ENCODE results near the gene PPFIA2. TPM values are rescaled to one million over a fixed set of nuclear protein-coding genes. Genes with fewer than 3 reads are reported as not detected.

PPFIA2 gene
- total RNA-seq, 1 donor from 2014 or later: not detected

- no peaks in the 10 kb centered on the region for H3K27me3 ChIP-seq (ENCODE audit: control insufficient read depth, insufficient read depth, low read length)
- DNase-seq (ENCODE audit: low read depth): no peak
- H3K36me3 ChIP-seq (ENCODE audit: control insufficient read depth, insufficient read depth, low read length): no peaks in the 10 kb centered on the region
- no peak overlapping the region for H3K4me3 ChIP-seq (ENCODE audit: low read depth, low read length)
- TF ChIP-seq CTCF (IDR thresholded peaks at IDR 0.05; ENCODE audit: insufficient read depth, low read length, poor library complexity, severe bottlenecking): no peak
Observed at GRCh38 chr12:81499809-81500208, 259.3 kb downstream of the PPFIA2 start.

- Histone ChIP-seq H3K36me3 (ENCODE audit: control insufficient read depth, insufficient read depth, low read length) (no peaks in the 10 kb centered on the region), H3K4me3 (ENCODE audit: low read depth, low read length) (no peak overlapping the region), H3K27me3 (ENCODE audit: control insufficient read depth, insufficient read depth, low read length) (no peaks in the 10 kb centered on the region)
- TF ChIP-seq CTCF (IDR thresholded peaks at IDR 0.05; ENCODE audit: insufficient read depth, low read length, poor library complexity, severe bottlenecking): no peak
- DNase-seq (ENCODE audit: low read depth): no peak
Observed at GRCh38 chr12:81492131-81492720, 266.9 kb downstream of the PPFIA2 start.

GRCh38 chr12:81472934-81473333 lies 286.2 kb downstream of the PPFIA2 start:
- DNase-seq (ENCODE audit: low read depth): no peak
- H3K4me3 ChIP-seq (ENCODE audit: low read depth, low read length): no peak overlapping the region
- TF ChIP-seq CTCF (IDR thresholded peaks at IDR 0.05; ENCODE audit: insufficient read depth, low read length, poor library complexity, severe bottlenecking): no peak

GRCh38 chr12:81470923-81471322 lies 288.2 kb downstream of the PPFIA2 start:
- Histone ChIP-seq H3K36me3 (ENCODE audit: control insufficient read depth, insufficient read depth, low read length) (no peaks in the 10 kb centered on the region), H3K27me3 (ENCODE audit: control insufficient read depth, insufficient read depth, low read length) (no peaks in the 10 kb centered on the region), H3K4me3 (ENCODE audit: low read depth, low read length) (no peak overlapping the region)
- no peak for TF ChIP-seq CTCF (IDR thresholded peaks at IDR 0.05; ENCODE audit: insufficient read depth, low read length, poor library complexity, severe bottlenecking)
- no peak for DNase-seq (ENCODE audit: low read depth)

More at GRCh38 chr12:81472934-81473333, 286.2 kb downstream of the PPFIA2 start:
- H3K36me3 ChIP-seq (ENCODE audit: control insufficient read depth, insufficient read depth, low read length): no peaks in the 10 kb centered on the region
- H3K27me3 ChIP-seq (ENCODE audit: control insufficient read depth, insufficient read depth, low read length): no peaks in the 10 kb centered on the region

GRCh38 chr12:81468206-81468605 lies 290.9 kb downstream of the PPFIA2 start:
- DNase-seq (ENCODE audit: low read depth): no peak
- Histone ChIP-seq H3K4me3 (ENCODE audit: low read depth, low read length) (no peak overlapping the region), H3K27me3 (ENCODE audit: control insufficient read depth, insufficient read depth, low read length) (no peaks in the 10 kb centered on the region), H3K36me3 (ENCODE audit: control insufficient read depth, insufficient read depth, low read length) (no peaks in the 10 kb centered on the region)
- TF ChIP-seq CTCF (IDR thresholded peaks at IDR 0.05; ENCODE audit: insufficient read depth, low read length, poor library complexity, severe bottlenecking): no peak

- Histone ChIP-seq H3K4me3 (ENCODE audit: low read depth, low read length) (no peak overlapping the region), H3K36me3 (ENCODE audit: control insufficient read depth, insufficient read depth, low read length) (no peaks in the 10 kb centered on the region), H3K27me3 (ENCODE audit: control insufficient read depth, insufficient read depth, low read length) (no peaks in the 10 kb centered on the region)
- no peak for DNase-seq (ENCODE audit: low read depth)
- TF ChIP-seq CTCF (IDR thresholded peaks at IDR 0.05; ENCODE audit: insufficient read depth, low read length, poor library complexity, severe bottlenecking): no peak
Observed at GRCh38 chr12:81465876-81466275, 293.3 kb downstream of the PPFIA2 start.

All from kidney epithelial cell (primary cell).